ENCODE data around the gene ELL2.
"Not testable (repeated sequence)": the region's sequence is repeated elsewhere in the genome, so short reads cannot be mapped to it uniquely, and the experiment has no call there.

Gene ELL2

DNA sequence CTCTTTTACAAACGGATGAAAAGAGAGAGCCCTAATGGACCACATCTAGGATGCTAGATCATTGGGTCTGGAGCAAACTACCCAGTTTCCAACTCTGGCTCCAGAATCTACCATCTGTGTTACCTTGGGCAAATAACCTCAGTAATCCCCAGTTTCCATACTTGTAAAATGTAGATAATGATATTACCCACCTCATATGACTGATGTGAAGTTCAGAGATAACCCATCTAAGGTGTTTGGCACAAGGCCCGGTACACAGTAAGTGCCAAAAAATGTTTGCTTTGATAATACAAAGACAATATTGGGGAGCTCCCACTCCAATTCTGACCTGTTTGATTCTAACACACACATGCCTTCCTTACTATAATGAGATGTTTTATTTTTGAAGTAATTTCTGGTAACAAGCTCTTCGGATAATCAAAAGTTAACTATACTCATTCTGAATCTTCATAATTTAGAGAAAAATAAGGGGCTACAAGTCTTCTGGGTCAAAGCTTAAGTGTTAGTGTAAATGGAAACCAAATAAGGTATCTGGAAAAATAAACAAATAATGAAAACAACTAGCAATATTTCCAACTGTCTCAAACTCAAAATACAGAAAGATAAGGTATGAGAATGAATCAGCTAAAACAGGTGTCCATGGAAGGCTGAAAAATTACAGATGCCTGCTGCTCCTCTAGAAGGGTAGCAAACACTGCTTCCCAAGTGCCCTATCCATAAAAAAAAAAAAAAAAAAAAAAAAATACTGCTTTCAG is 30.4 kb downstream of the ELL2 start:
- Mint-ChIP-seq H3K27me3 (no peaks in the 10 kb centered on the region), H3K36me3 (peaks cover 9% of the 10 kb centered on the region), H3K4me1 (peaks cover 22% of the 10 kb centered on the region), H3K27ac (no peak overlapping the region), H3K9me3 (no peaks in the 10 kb centered on the region), H3K4me3 (no peak overlapping the region)

DNA sequence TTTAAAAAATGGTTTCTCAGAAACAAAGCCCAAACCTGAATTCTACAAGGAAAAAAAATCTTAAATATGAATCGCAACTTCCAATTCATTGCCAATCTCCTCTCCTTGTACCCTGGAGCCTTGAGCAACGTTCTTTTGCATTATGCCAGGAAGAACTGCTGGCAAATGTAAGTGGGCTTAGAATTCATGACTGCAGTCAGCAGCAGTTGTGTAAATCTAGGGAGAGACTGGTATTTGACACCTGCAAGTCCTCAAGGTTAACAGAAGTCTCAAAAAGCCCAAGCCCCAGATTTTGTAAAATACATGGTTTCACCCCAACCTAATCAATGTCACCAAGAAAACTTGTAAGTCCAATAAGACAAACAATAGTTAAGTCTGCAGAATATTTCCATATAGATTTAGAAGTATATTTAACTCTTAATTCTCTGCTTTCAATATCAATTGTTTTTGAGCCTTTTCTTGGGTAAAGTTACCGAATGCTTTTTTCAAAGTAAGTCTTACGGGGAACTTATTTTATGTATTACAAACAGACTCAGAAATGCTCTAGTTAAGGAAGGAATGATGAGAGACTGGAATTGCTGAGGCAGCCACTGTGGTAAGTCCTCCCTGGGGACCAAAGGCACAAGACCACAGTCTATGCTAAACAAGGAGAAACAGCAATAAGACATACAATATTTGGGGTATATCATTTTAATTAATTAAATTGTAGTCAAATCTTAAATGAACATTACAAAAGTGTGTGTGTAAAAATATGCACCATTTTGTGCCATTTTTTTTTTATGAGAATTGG is 31.3 kb downstream of the ELL2 start:
- H3K4me1 Mint-ChIP-seq: peaks cover 20% of the 10 kb centered on the region
- H3K27ac Mint-ChIP-seq: no peak overlapping the region
- H3K27me3 Mint-ChIP-seq: no peaks in the 10 kb centered on the region
- H3K9me3 Mint-ChIP-seq: no peaks in the 10 kb centered on the region
- peaks cover 3% of the 10 kb centered on the region for H3K36me3 Mint-ChIP-seq
- H3K4me3 Mint-ChIP-seq: no peak overlapping the region

DNA sequence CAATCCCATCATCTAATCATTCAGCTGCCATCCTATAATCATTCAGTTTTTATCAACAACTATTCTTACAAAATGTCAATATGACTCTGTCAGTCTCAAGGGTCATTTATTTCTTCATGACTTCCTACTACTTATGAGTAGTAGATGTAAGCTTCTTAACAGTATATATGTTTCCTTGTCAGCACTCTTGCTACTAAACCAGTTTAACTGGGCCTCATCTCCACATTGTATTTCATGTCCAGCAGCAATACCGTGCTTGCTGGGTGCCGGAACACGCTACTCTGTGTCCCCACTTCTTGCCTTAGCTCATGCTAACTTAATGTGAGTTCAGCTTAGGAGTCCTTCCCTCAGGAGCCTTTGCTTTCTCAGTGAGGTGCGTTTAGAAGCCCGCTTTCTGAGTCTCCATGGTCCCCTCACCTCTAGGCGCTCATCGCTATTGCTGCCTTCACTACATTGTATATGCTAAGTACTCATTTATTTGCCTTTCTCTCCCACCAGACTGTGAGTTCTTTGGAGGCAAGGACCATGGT is 32.9 kb downstream of the ELL2 start:
- no peak overlapping the region for H3K27ac Mint-ChIP-seq
- H3K4me1 Mint-ChIP-seq: peaks cover 10% of the 10 kb centered on the region

DNA sequence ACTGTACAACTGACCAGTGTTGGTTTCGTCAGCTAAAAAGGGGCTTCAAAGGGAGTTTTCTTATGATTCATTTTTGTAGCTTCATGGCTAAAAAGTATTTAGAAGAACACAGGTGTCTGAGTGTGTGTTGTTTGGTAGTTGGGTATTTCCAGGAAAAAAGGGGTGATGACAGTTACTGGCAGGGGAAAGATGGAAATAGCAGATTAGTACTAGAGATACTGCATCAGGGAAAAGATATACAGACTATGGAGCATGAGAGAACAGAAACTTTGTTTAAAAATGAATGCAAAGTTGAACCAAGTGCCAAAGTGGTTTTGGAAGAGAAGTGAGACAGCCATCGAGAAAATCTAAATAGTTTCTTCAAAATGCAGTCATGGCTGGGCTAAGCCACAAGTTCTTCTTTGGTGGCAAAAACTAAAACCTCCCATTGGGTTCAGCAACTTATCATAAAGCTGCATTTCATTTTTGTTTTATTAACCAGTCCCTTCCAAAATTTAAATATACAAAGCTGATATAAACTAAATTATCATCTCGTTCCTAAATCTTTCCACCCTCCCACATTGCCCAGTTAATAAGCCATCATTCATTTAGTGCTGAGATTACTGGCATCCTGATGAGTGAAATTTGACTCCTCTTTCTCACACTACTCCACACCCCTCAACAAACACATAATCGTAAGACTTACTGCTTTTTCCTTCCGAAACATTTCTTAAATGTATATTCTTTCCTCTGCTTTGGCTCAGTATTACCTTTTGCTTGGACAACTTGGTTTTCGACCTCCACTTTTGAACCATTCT is 33.5 kb downstream of the ELL2 start:
- H3K4me3 Mint-ChIP-seq: no peak overlapping the region
- no peak overlapping the region for H3K27ac Mint-ChIP-seq
- no peaks in the 10 kb centered on the region for H3K27me3 Mint-ChIP-seq
- H3K36me3 Mint-ChIP-seq: peaks cover 5% of the 10 kb centered on the region
- no peaks in the 10 kb centered on the region for H3K9me3 Mint-ChIP-seq
- H3K4me1 Mint-ChIP-seq: peaks cover 10% of the 10 kb centered on the region

More for the DNA sequence above, 32.9 kb downstream of the ELL2 start:
- no peak overlapping the region for H3K4me3 Mint-ChIP-seq
- peaks cover 4% of the 10 kb centered on the region for H3K36me3 Mint-ChIP-seq
- H3K9me3 Mint-ChIP-seq: no peaks in the 10 kb centered on the region
- H3K27me3 Mint-ChIP-seq: no peaks in the 10 kb centered on the region

DNA sequence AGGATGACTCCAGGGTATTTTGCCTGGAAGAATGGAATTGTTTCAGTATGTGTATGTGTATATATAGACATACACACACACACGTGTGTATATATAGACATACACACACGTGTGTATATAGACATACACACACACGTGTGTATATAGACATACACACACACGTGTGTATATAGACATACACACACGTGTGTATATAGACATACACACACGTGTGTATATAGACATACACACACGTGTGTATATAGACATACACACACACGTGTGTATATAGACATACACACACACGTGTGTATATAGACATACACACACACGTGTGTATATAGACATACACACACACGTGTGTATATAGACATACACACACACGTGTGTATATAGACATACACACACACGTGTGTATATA is 34.4 kb downstream of the ELL2 start:
- not testable (repeated sequence) for H3K4me3 Mint-ChIP-seq, H3K4me1 Mint-ChIP-seq, H3K9me3 Mint-ChIP-seq, H3K27me3 Mint-ChIP-seq, H3K36me3 Mint-ChIP-seq, H3K27ac Mint-ChIP-seq

DNA sequence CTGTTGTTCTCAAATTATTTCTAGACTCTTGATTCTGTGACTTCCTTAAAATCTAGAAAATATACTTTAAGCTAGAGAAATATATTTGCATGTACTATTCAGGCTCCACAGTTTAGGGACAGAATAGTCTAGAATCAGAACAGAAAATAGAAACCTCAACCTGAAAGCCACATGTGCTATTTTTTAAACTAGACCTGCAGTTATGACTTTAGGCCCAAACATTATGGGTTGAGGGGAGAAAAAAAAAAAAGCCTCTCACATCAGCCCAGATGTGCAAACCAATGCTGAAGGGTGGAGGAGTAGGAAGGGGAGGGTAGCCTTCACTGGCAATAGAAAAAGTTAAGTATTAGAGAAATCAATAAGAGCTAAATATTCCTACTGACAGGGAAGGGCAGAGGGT is 35.7 kb downstream of the ELL2 start:
- Mint-ChIP-seq H3K9me3 (no peaks in the 10 kb centered on the region), H3K4me1 (peaks cover 10% of the 10 kb centered on the region), H3K36me3 (peaks cover 4% of the 10 kb centered on the region), H3K27me3 (no peaks in the 10 kb centered on the region), H3K27ac (no peak overlapping the region), H3K4me3 (no peak overlapping the region)

DNA sequence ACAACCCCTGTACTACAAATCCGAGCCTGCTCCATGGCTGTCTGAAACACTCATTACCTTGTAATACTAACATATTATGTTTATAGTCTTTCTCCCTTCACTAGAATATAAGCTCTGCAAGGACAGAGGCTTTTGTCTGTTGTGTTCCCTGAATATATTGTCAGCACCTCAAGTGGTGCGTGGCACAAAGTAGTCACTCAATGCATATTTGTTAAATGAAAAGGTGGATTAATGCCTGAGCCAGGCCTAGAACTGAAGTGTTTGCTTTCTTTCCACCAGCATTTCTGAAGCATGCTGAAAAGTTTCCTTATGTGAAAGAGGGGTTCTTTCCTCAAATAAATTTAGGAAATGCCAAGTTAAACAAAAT is 36.3 kb downstream of the ELL2 start:
- H3K27me3 Mint-ChIP-seq: no peaks in the 10 kb centered on the region
- H3K4me1 Mint-ChIP-seq: peaks cover 10% of the 10 kb centered on the region
- no peak overlapping the region for H3K27ac Mint-ChIP-seq
- H3K36me3 Mint-ChIP-seq: peaks cover 7% of the 10 kb centered on the region
- H3K4me3 Mint-ChIP-seq: no peak overlapping the region
- H3K9me3 Mint-ChIP-seq: no peaks in the 10 kb centered on the region

DNA sequence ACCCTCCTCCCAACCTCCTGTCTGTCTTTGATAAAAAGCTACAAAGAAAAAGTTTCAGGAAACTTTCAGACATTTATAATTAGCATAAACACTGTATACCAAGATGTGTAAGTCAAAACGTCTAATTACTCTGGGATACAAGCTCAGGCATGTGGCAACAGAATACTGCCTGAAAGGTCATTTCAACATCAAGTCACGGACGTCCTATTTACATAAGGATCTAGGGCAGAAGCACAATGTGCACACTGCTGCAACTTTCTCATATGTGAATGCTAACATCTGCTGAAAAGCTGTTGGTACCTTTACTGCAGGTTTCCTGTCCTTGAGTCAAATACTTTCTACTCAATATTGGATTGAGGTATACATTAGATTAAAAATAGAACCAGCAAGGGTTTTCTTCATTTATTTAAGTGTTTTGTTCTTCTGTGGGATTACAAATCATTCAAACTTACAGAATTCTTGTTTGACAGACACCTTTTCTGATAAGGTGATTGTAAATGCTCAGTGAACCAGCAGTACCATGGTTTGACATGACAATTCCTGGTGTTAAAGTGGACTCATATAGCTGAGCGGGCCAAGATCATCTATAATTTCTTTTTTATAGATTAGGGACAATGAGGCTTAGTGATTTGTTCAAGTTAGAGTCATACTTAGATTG is 36.8 kb downstream of the ELL2 start:
- peaks cover 7% of the 10 kb centered on the region for H3K36me3 Mint-ChIP-seq
- peaks cover 10% of the 10 kb centered on the region for H3K4me1 Mint-ChIP-seq
- H3K4me3 Mint-ChIP-seq: no peak overlapping the region
- no peaks in the 10 kb centered on the region for H3K27me3 Mint-ChIP-seq
- H3K27ac Mint-ChIP-seq: no peak overlapping the region
- no peaks in the 10 kb centered on the region for H3K9me3 Mint-ChIP-seq

DNA sequence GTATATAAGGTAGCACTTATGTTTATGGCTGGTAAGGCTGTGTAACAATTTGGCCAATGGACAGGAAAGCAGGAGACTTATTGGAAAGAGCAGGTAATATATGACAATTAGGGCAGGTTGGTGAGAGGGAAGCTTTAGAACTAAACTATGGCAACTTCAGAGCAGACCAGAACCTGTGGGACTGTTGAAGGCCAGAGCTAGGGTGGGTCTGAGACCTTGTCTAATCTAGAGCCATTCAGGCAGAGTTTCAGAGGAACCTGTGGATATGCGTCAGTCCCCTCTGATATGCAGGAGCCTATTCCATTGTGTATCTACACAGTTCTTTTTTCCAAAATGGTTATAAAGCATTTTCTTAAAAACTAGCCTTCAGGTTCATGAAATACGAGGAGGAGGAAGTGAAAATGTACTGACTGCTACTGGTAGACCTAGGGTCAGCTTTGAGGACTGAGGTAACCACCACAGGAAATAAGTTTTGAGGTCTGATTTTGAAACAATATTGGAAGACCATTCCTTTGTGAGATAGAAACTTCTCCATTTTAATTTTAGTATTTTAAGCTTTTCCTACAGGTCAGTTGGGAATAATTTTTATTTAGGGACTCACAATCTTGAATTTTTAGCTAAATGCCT is 37.6 kb downstream of the ELL2 start:
- Mint-ChIP-seq H3K9me3 (no peaks in the 10 kb centered on the region), H3K4me3 (no peak overlapping the region), H3K4me1 (peaks cover 10% of the 10 kb centered on the region), H3K27me3 (no peaks in the 10 kb centered on the region), H3K36me3 (peaks cover 7% of the 10 kb centered on the region), H3K27ac (no peak overlapping the region)

DNA sequence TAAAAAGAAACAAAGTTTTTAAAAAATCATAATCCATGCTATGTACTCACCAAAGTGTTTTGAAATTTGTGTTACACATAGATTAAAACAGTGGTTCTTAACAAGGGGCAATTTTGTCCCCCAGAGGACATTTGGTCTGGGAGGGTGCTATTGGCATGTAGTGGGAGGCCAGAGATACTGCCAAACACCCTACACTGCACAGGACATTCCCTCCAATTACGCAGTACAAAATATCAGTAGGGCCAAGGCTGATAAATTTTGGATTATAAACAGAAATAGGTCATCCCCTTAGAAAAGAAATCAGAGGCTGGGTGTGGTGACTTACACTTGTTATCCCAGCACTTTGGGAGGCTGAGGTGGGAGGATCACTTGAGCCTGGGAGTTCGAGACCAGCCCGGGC is 38.9 kb downstream of the ELL2 start:
- Mint-ChIP-seq H3K36me3 (peaks cover 7% of the 10 kb centered on the region), H3K27me3 (no peaks in the 10 kb centered on the region), H3K4me3 (no peak overlapping the region), H3K9me3 (no peaks in the 10 kb centered on the region), H3K27ac (no peak overlapping the region), H3K4me1 (peaks cover 3% of the 10 kb centered on the region)

DNA sequence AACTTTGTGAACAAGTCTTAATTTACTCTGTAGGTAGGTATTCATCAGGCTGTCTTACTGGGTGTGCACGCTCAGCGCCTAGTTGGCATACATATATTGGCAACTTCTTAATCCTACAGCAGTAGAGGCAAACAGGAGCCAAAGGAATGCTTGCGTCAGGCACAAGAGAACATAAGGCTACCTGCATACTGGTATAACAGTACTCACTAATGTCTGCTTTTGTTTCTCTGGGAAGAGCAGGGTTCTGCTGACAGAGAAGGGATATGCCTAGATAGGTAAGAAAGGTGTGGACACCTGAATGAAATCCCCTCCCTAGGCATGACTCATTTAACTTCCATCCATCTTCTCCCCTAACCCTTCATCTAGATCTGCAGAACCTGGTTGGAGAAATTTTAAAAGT is 40.1 kb downstream of the ELL2 start:
- Mint-ChIP-seq H3K9me3 (no peaks in the 10 kb centered on the region), H3K27ac (no peak overlapping the region), H3K36me3 (peaks cover 7% of the 10 kb centered on the region), H3K4me1 (peaks cover 7% of the 10 kb centered on the region), H3K4me3 (no peak overlapping the region), H3K27me3 (no peaks in the 10 kb centered on the region)

DNA sequence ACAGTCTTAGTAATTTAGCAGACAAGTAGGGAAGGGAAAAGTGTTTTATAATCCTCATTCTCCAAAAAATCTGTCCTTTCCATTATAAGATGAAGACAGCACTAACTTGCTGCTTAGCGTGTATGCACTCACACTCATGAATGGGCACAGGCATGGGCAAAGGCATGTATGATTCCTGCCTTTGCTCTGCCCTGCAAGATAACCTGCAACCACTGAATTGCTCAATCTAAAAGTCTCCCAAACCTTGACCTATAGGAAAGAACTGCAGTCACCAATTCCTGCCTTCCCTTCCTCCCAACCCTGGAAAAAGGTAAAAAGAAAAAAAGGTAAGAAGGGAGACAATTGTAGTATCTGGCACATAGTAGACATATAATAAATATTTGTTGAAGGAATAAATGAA is 40.8 kb downstream of the ELL2 start:
- no peaks in the 10 kb centered on the region for H3K27me3 Mint-ChIP-seq
- H3K27ac Mint-ChIP-seq: no peak overlapping the region
- H3K36me3 Mint-ChIP-seq: peaks cover 11% of the 10 kb centered on the region
- H3K9me3 Mint-ChIP-seq: no peaks in the 10 kb centered on the region
- H3K4me1 Mint-ChIP-seq: peaks cover 13% of the 10 kb centered on the region
- H3K4me3 Mint-ChIP-seq: no peak overlapping the region

DNA sequence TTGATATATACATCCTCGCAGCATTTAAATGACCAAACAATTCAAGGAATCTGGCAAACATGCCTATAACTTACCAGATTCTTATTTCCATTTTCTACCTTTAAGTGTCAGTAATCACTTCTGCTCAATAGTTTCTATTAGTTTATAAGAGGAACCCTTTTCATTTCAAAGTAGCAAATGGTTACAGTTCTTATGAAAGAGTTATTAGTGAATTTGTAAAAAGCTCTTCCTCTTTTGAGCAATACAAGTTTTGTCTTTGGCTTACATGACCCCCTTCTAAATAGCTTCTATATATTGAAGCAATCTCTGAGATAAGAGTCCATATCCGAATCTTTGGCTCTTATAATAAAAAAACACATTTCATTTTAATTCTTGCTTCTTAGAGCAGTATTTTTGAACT is 42.0 kb downstream of the ELL2 start:
- peaks cover 16% of the 10 kb centered on the region for H3K36me3 Mint-ChIP-seq
- H3K4me1 Mint-ChIP-seq: peaks cover 10% of the 10 kb centered on the region
- no peaks in the 10 kb centered on the region for H3K27me3 Mint-ChIP-seq
- H3K9me3 Mint-ChIP-seq: no peaks in the 10 kb centered on the region
- no peak overlapping the region for H3K4me3 Mint-ChIP-seq
- H3K27ac Mint-ChIP-seq: no peak overlapping the region

DNA sequence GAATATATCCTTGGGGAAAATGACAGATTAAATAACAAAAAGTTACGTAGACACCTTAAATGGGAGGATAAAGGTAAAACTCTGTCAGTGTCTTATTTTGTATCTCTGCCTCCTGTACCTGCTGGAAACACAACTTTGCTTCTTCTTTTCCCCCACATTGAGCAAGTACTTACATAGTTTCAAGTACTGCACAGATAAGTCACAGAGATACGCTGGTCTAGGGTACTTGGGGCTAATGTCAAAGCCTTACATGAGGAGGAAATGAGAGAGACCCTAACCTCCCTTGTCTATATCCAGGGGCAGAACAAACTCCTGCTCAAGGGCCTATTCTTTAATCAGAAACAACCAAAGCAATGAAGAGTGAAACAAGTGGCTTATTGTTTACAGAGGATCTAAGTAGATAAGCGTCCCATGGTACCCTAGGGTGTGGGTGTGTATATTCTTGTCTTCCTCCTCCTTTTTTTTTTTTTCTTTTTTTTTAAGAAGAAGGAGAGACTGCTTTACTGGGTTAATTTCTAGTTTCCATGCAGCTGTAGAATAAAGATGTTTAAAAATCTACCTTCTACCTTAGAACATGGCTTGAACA is 43.1 kb downstream of the ELL2 start:
- H3K4me1 Mint-ChIP-seq: peaks cover 10% of the 10 kb centered on the region
- H3K27me3 Mint-ChIP-seq: no peaks in the 10 kb centered on the region
- no peak overlapping the region for H3K27ac Mint-ChIP-seq
- H3K9me3 Mint-ChIP-seq: no peaks in the 10 kb centered on the region
- H3K4me3 Mint-ChIP-seq: no peak overlapping the region
- H3K36me3 Mint-ChIP-seq: peaks cover 17% of the 10 kb centered on the region

DNA sequence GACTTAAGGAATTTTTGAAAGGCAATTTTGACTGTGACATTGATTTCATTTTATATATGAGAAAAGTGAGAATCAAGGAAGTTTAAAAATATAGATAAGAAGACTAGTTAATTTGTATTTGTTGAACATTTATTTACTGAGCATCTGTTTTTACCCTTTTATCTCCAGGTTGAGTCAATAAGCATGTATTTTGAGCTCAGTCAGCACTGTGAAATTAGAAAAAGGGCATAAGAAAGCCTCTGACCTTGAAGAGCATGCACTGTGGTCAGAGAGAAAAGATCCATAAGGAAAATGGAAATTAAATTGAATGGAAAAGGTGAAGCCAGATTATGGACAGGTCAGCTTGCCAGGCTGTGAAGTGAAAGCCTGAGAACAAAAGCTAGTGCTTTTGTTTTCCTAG is 44.4 kb downstream of the ELL2 start:
- no peaks in the 10 kb centered on the region for H3K27me3 Mint-ChIP-seq
- H3K9me3 Mint-ChIP-seq: no peaks in the 10 kb centered on the region
- peaks cover 10% of the 10 kb centered on the region for H3K4me1 Mint-ChIP-seq
- H3K27ac Mint-ChIP-seq: no peak overlapping the region
- no peak overlapping the region for H3K4me3 Mint-ChIP-seq
- peaks cover 23% of the 10 kb centered on the region for H3K36me3 Mint-ChIP-seq
